ENCODE data around the gene DOC2B.
"Not testable (repeated sequence)": the region's sequence is repeated elsewhere in the genome, so short reads cannot be mapped to it uniquely, and the experiment has no call there.

The DOC2B gene

GRCh38 chr17:207775-208174 is 26.3 kb upstream of the DOC2B start:
- Histone ChIP-seq H3K4me1 (ENCODE audit: low read length) (no peaks in the 10 kb centered on the region), H3K27ac (ENCODE audit: low read length) (no peak overlapping the region), H3K9ac (ENCODE audit: low read length) (no peak overlapping the region), H3K4me3 (ENCODE audit: low read length) (no peak overlapping the region), H4K20me1 (ENCODE audit: insufficient read depth, low read length) (no peaks in the 10 kb centered on the region), H2AFZ (ENCODE audit: low read depth, low read length) (no peak overlapping the region), H3K36me3 (replicated peaks; ENCODE audit: low read depth, low read length) (no peaks in the 10 kb centered on the region), H3K79me2 (ENCODE audit: low read length) (no peaks in the 10 kb centered on the region), H3K4me2 (ENCODE audit: low read length) (no peak overlapping the region), H3K27me3 (ENCODE audit: low read depth, low read length) (no peaks in the 10 kb centered on the region), H3K9me3 (ENCODE audit: insufficient read depth, low read length) (no peaks in the 10 kb centered on the region)
- no peak for TF ChIP-seq EZH2phosphoT487 (IDR thresholded peaks at IDR 0.05; ENCODE audit: low read depth)
- TF ChIP-seq, protein P1, sequence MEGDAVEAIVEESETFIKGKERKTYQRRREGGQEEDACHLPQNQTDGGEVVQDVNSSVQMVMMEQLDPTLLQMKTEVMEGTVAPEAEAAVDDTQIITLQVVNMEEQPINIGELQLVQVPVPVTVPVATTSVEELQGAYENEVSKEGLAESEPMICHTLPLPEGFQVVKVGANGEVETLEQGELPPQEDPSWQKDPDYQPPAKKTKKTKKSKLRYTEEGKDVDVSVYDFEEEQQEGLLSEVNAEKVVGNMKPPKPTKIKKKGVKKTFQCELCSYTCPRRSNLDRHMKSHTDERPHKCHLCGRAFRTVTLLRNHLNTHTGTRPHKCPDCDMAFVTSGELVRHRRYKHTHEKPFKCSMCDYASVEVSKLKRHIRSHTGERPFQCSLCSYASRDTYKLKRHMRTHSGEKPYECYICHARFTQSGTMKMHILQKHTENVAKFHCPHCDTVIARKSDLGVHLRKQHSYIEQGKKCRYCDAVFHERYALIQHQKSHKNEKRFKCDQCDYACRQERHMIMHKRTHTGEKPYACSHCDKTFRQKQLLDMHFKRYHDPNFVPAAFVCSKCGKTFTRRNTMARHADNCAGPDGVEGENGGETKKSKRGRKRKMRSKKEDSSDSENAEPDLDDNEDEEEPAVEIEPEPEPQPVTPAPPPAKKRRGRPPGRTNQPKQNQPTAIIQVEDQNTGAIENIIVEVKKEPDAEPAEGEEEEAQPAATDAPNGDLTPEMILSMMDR (IDR thresholded peaks at IDR 0.05; ENCODE audit: low read depth, low read length), result no peak

- Histone ChIP-seq H3K9me3 (ENCODE audit: insufficient read depth, low read length) (no peaks in the 10 kb centered on the region), H3K27me3 (ENCODE audit: low read depth, low read length) (no peaks in the 10 kb centered on the region), H2AFZ (ENCODE audit: low read depth, low read length) (no peak overlapping the region), H3K4me2 (ENCODE audit: low read length) (no peak overlapping the region), H3K27ac (ENCODE audit: low read length) (no peak overlapping the region), H3K4me1 (ENCODE audit: low read length) (no peaks in the 10 kb centered on the region), H3K9ac (ENCODE audit: low read length) (no peak overlapping the region), H3K4me3 (ENCODE audit: low read length) (no peak overlapping the region), H4K20me1 (ENCODE audit: insufficient read depth, low read length) (no peaks in the 10 kb centered on the region), H3K79me2 (ENCODE audit: low read length) (no peaks in the 10 kb centered on the region), H3K36me3 (replicated peaks; ENCODE audit: low read depth, low read length) (no peaks in the 10 kb centered on the region)
- TF ChIP-seq, protein P1 (IDR thresholded peaks at IDR 0.05; ENCODE audit: low read depth, low read length), result no peak
- TF ChIP-seq EZH2phosphoT487 (IDR thresholded peaks at IDR 0.05; ENCODE audit: low read depth), result no peak
Observed at GRCh38 chr17:206941-207560, 25.6 kb upstream of the DOC2B start.

DNA sequence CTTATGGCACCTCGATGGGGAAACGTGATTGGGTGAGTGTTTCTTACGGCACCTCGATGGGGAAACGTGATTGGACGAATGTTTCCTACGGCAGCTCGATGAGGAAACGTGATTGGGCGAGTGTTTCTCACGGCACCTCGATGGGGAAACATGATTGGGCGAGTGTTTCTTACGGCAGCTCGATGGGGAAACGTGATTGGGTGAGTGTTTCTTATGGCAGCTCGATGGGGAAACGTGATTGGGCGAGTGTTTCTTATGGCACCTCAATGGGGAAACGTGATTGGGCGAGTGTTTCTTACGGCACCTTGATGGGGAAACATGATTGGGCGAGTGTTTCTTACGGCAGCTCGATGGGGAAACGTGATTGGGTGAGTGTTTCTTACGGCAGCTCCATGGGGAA is 25.0 kb upstream of the DOC2B start:
- not testable (repeated sequence) for H3K4me1 ChIP-seq (ENCODE audit: low read length); H4K20me1 ChIP-seq (ENCODE audit: insufficient read depth, low read length); H3K79me2 ChIP-seq (ENCODE audit: low read length); H3K4me3 ChIP-seq (ENCODE audit: low read length); H3K36me3 ChIP-seq (replicated peaks; ENCODE audit: low read depth, low read length); H2AFZ ChIP-seq (ENCODE audit: low read depth, low read length); H3K9ac ChIP-seq (ENCODE audit: low read length); H3K27me3 ChIP-seq (ENCODE audit: low read depth, low read length); H3K9me3 ChIP-seq (ENCODE audit: insufficient read depth, low read length); H3K27ac ChIP-seq (ENCODE audit: low read length); H3K4me2 ChIP-seq (ENCODE audit: low read length)

GRCh38 chr17:205817-206216 is 24.4 kb upstream of the DOC2B start:
- H3K9me3 ChIP-seq (ENCODE audit: insufficient read depth, low read length), result no peaks in the 10 kb centered on the region
- H3K27ac ChIP-seq (ENCODE audit: low read length), result no peak overlapping the region
- no peaks in the 10 kb centered on the region for H3K27me3 ChIP-seq (ENCODE audit: low read depth, low read length)
- H3K4me3 ChIP-seq (ENCODE audit: low read length), result no peak overlapping the region
- no peak for TF ChIP-seq EZH2phosphoT487 (IDR thresholded peaks at IDR 0.05; ENCODE audit: low read depth)
- TF ChIP-seq, protein P1 (IDR thresholded peaks at IDR 0.05; ENCODE audit: low read depth, low read length), result no peak
- no peak overlapping the region for H3K9ac ChIP-seq (ENCODE audit: low read length)
- H3K36me3 ChIP-seq (replicated peaks; ENCODE audit: low read depth, low read length), result no peaks in the 10 kb centered on the region
- no peak overlapping the region for H2AFZ ChIP-seq (ENCODE audit: low read depth, low read length)
- H4K20me1 ChIP-seq (ENCODE audit: insufficient read depth, low read length), result no peaks in the 10 kb centered on the region
- no peak overlapping the region for H3K4me2 ChIP-seq (ENCODE audit: low read length)
- no peaks in the 10 kb centered on the region for H3K79me2 ChIP-seq (ENCODE audit: low read length)
- no peaks in the 10 kb centered on the region for H3K4me1 ChIP-seq (ENCODE audit: low read length)
